Measurements from ENCODE around the gene GOLGA6B.

GRCh38 chr15:72614810-72615532, 39.5 kb upstream of the GOLGA6B start:
- TF ChIP-seq POLR2A (IDR thresholded peaks at IDR 0.05) (no peak), EP300 (IDR thresholded peaks at IDR 0.05; ENCODE audit: low read depth) (no peak), CTCF (IDR thresholded peaks at IDR 0.05) (no peak)
